HG02642 (cell line): ENCODE measurements around the gene TBC1D20.

Experiments used
- ATAC-seq: cut with Tn5 transposase; IDR thresholded peaks from one replicate; pipeline ENCODE4 v1.9.1; 2021; ENCODE audit warnings: mild to moderate bottlenecking; ENCODE audit not compliant: unreplicated experiment, poor library complexity

TBC1D20 gene

GRCh38 chr20:440148-440547 is 22.2 kb downstream of the TBC1D20 start:
- no peak for ATAC-seq

DNA sequence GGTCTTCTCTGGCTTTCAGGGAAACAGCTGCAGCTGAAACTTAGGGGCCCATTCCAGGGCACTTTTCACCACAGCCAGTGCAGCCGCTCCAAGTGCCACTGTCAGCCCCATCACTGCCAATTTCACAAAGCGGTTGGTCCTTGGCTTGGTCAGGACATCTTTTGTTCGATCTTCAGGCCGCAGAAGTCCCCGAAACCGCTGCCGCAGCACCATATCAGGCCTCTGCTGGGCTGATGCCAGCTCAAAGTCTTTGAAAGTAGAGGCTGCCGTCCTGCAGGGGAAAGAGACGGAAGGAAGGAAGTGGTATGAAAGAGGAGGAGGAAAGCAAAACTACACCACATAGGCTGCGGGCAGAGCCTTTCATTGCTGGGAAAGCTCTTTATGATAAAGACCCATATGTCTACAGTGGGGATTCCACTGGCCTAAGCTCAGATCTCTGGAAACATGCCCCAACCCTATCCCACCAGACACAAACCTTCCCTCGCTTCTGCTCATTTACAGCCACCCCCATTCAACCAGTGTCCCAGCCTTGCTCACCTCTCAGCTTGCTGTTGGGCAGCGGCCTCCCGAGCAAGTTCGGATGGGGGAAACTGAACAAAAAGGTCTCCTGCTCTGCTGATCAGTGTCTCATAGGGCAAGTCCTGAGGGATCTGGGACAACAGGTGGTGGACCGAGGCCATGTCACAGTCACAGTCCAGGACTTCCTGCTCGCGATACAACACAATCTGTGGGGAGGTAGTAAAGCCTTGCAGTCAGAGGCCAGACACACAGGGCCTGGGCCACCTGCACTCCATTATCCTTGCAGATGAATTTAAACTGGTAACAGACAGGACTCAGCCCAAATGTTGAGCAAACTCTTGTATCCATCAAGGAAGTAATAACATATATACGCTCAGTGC is 23.5 kb downstream of the TBC1D20 start:
- peak; percentile 46 for ATAC-seq

DNA sequence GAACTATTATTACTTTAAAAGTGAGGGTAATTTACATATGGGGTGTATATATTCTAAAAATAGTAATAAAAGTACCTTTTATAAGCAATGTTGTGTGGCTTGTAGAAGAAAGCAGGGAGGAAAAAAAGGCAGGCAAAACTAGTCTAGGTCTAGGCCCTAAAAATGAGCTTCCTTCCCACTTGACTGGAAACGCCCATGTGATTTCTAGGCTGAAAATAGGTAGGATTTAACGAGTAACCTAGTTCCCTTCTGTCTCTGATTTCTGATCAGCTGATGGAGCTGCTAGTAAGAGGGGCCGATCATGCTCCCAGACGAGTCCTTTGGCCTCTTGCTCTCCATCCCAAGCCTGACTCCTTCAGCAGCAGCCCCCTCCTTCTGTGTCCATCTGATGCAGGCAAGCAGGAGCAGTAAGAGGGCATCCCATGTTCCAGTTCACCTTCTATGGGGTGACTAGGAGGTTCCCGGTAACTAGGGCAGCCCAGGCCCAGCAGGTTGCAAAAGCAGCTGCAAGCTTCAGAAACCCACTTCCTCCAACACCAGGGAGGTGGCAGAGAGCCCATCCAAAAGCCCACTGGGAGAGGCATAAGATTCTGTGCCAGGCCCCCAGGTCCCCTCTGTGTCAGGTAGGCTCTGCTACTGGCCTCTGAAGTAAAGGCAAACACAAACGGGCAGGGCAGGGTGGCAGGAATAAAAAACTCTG is 24.4 kb downstream of the TBC1D20 start:
- no peak for ATAC-seq

GRCh38 chr20:436476-436875 is 25.9 kb downstream of the TBC1D20 start:
- ATAC-seq = no peak

DNA sequence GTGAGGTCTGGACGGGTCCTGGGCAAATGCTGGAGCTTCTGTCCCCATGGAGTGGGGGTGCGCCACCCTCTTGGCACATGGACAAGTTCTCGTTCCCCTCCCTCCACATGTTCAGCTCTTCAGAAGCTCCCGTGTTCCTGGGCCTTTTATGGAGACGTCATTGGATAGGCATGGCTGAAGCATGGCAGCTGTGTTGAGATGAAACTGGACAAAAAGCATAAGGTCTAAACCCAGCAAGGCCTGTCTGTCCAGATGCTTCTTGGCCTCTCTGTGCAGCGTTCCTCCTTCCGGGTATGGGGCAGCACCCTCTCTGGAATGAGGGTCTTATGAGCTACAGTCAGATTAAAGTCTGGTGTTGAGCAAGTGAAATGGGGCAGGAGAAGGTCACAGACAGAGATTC is 26.8 kb downstream of the TBC1D20 start:
- ATAC-seq = no peak

GRCh38 chr20:434661-435419 is 27.5 kb downstream of the TBC1D20 start:
- ATAC-seq = no peak

- ATAC-seq = no peak
Observed at GRCh38 chr20:434221-434620, 28.1 kb downstream of the TBC1D20 start.

- peak; percentile 73 for ATAC-seq
Observed at GRCh38 chr20:433300-433975, 28.9 kb downstream of the TBC1D20 start.

DNA sequence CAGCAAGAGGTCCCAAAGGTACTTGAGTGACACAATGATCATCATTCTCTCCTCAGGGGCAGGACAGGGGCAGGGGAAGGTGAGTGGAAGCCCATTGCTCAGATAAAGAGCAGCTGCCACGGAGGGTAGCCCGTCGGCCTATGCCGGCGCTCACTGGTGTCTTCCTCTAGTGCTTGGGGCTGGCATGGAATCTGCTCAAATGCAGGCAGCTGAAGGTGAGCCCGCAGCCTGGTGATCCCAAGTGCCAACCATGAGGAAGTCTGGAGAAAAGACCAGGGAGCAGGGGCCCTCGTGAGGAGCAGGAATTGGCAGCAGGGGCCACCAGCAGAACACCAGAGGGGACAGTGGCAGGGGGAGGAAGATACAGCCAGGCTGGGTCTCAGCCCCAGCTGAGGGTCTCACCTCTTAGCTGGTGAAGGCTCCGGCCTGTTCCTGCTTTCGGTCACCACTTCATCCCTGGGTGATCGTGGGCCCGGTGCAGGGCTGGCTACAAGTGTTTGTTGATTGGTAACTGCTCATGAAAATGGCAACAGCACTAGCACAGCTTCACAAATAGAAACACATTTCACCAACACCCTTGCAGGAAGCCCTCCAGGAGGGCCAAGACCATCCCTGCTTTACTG is 29.5 kb downstream of the TBC1D20 start:
- ATAC-seq = no peak

- no peak for ATAC-seq
Observed at GRCh38 chr20:432208-432607, 30.1 kb downstream of the TBC1D20 start.

GRCh38 chr20:431012-431904 is 31.1 kb downstream of the TBC1D20 start:
- ATAC-seq = no peak

DNA sequence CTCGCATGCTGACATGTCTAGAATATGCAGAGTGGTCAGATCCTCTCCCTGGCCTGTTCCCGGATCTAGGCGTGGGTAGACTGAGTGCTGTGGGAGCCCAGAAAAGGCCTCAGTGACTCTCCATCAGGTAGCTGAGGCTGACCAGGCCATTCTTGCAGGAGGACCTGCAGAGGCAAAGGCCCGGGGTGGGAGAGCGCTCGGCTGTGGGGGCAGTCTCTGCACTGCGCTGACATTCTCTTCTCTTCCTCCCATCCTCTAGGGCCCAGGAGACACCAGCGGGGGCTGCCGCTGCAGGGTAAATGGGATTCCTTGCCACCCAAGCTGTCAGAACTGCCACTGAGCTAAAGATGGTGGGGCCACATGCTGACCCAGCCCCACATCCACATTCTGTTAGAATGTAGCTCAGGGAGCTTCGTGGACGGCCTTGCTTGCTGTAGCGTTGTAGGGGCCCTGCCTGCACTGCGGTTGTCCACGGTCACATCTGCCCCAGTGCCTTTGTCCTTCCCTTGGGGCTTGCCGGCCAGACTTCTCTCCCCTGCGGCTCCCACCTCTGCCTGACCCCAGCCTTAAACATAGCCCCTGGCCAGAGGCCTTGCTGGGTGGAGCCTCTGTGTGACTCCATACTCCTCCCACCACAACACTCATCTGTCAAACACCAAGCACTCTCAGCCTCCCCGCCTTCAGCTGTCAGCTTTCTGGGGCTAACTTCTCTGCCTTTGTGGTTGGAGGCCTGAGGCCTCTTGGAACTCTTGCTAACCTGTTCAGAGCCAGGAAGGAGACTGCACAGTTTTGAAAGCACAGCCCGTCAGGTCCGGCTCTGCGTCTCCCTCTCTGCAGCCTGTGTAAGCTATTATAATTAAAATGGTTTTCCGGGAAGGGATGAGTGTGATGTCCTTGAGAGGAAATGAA is 32.0 kb downstream of the TBC1D20 start:
- ATAC-seq = no peak

DNA sequence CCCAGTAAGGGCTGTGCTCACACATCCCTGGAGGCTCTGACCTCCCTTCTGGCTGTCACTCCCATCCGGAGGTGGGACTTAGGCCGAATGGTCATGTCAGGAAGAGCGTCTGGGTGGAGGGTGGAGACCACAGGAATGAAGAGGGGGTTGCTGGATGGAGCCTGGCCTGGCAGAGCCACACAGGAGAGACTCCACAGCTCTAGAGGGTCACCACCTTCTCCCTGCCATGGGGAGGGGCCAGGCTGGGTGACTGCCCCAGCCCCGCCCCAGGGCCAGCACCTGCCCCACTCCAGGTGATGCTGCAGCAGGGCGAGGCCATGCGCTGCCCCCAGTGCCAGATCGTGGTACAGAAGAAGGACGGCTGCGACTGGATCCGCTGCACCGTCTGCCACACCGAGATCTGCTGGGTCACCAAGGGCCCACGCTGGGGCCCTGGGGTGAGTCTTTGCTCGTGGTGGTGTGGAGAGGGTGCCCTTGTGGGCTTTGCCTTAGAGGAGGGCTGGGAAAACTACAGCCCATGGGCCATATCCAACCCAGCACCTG is 33.6 kb downstream of the TBC1D20 start:
- ATAC-seq = no peak

GRCh38 chr20:427849-428657 is 34.3 kb downstream of the TBC1D20 start:
- ATAC-seq = no peak

DNA sequence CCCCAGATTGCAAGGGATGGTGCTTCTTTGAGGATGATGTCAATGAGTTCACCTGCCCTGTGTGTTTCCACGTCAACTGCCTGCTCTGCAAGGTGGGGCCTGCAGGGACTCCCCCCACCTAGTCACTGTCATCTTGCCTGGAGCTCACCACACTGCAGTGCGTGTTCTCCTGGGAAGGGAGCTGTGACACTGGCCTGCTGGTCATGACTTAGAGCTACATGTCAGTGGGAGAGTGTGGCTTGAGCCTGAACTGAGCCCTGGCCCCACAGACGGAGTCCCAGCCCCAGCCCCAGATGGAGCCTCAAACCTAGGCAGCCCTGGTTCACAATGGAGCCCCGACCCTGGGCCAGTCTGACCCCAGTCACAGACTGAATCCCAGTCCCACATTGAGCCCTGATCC is 34.9 kb downstream of the TBC1D20 start:
- ATAC-seq = no peak

- no peak for ATAC-seq
Observed at GRCh38 chr20:426566-426965, 35.8 kb downstream of the TBC1D20 start.

DNA sequence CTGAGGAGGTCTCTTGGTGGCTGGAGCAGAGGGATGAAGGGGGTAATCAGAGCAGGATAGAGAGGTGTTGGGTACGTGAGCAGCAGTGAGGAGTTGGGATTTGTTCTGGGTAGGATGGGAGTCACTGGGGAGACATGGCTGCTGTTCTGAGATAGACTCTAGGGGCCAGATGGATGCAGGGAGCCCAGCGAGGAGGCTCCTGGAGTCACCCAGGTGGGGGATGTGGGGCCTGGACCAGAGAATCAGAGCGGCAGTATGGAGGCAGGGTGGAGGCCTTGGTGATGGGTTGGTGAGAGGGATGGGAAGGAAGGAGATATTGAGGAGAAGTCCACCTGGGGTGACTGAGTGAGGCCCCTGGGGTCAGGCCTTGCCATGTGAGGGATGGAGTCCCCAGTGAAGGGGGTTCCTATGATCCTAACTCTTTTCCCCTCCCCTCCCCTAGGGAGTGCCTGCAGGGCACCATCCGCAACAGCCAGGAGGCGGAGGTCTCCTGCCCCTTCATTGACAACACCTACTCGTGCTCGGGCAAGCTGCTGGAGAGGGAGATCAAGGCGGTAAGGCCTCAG is 40.6 kb downstream of the TBC1D20 start:
- no peak for ATAC-seq
